ENCODE data around the gene RPGR.

RPGR gene

GRCh38 chrX:38327007-38327774 is at the start of gene RPGR:
RPGR (minus strand) TSS chrX:38327509; CDS start chrX:38327367, 142 bp downstream.
- peak; percentile 92 for DNase-seq (ENCODE audit: low spot score)

GRCh38 chrX:38376747-38377146 is 49.4 kb upstream of the RPGR start:
- no peak for DNase-seq (ENCODE audit: low spot score)

GRCh38 chrX:38375891-38376290 is 48.6 kb upstream of the RPGR start:
- peak; percentile 43 for DNase-seq (ENCODE audit: low spot score)

- DNase-seq (ENCODE audit: low spot score) = no peak
Measured at GRCh38 chrX:38374431-38374830, 47.1 kb upstream of the RPGR start.

GRCh38 chrX:38371641-38372040 is 44.3 kb upstream of the RPGR start:
- DNase-seq (ENCODE audit: low spot score) = no peak

- no peak for DNase-seq (ENCODE audit: low spot score)
Measured at GRCh38 chrX:38368774-38369173, 41.5 kb upstream of the RPGR start.

- peak; percentile 43 for DNase-seq (ENCODE audit: low spot score)
Measured at GRCh38 chrX:38365954-38366353, 38.6 kb upstream of the RPGR start.

- DNase-seq (ENCODE audit: low spot score) = no peak
Measured at GRCh38 chrX:38363046-38363445, 35.7 kb upstream of the RPGR start.

- DNase-seq (ENCODE audit: low spot score) = no peak
Measured at GRCh38 chrX:38357747-38358673, 30.7 kb upstream of the RPGR start.

- no peak for DNase-seq (ENCODE audit: low spot score)
Measured at GRCh38 chrX:38356401-38356800, 29.1 kb upstream of the RPGR start.

GRCh38 chrX:38352362-38352761 is 25.1 kb upstream of the RPGR start, which contains the start of gene OTC:
OTC (plus strand) TSS chrX:38352604; CDS start chrX:38352697, 93 bp downstream.
- DNase-seq (ENCODE audit: low spot score) = no peak

- DNase-seq (ENCODE audit: low spot score) = no peak
Measured at GRCh38 chrX:38351346-38351745, 24.0 kb upstream of the RPGR start.

GRCh38 chrX:38347136-38347535 is 19.8 kb upstream of the RPGR start:
- no peak for DNase-seq (ENCODE audit: low spot score)

GRCh38 chrX:38346150-38346549 is 18.8 kb upstream of the RPGR start:
- no peak for DNase-seq (ENCODE audit: low spot score)

- no peak for DNase-seq (ENCODE audit: low spot score)
Measured at GRCh38 chrX:38342853-38343778, 15.8 kb upstream of the RPGR start.

- no peak for DNase-seq (ENCODE audit: low spot score)
Measured at GRCh38 chrX:38341442-38341841, 14.1 kb upstream of the RPGR start.

- DNase-seq (ENCODE audit: low spot score) = no peak
Measured at GRCh38 chrX:38336538-38337240, 9.4 kb upstream of the RPGR start.

GRCh38 chrX:38335382-38335781 is 8.1 kb upstream of the RPGR start:
- no peak for DNase-seq (ENCODE audit: low spot score)

GRCh38 chrX:38332505-38332904 is 5.2 kb upstream of the RPGR start:
- no peak for DNase-seq (ENCODE audit: low spot score)

- no peak for DNase-seq (ENCODE audit: low spot score)
Measured at GRCh38 chrX:38327775-38328081, 419 bp upstream of the RPGR start.

GRCh38 chrX:38326086-38326485 is 1.2 kb downstream of the RPGR start:
- no peak for DNase-seq (ENCODE audit: low spot score)

Measured in NAMALWA (cell line).